Transverse colon (tissue), 4 donors: ENCODE measurements around the gene DGKD. TPM values are rescaled to one million over a fixed set of nuclear protein-coding genes. Genes with fewer than 3 reads are reported as not detected.

Source experiments
- DNase-seq: peaks from one replicate; pipeline ENCODE4 v3.0.0-alpha.2; 2019
- H3K27ac ChIP-seq, 4 donors: fragments of 200-600 bp; sonication (generic); 2 replicates each; pipeline ENCODE4 v1.5.1; 2016 to 2018; ENCODE audit warnings: inconsistent platforms in 4 of 4
- H3K27me3 ChIP-seq: fragments of 200-600 bp; sonication (generic); 2 replicates; pipeline ENCODE4 v1.5.1; 2017; ENCODE audit warnings: inconsistent platforms
- H3K36me3 ChIP-seq, 4 donors: fragments of 200-600 bp; sonication (generic); 2 replicates each; pipeline ENCODE4 v1.5.1; 2017 to 2019; ENCODE audit warnings: inconsistent platforms in 4 of 4
- H3K4me1 ChIP-seq, 4 donors: fragments of 200-600 bp; sonication (generic); 2 replicates each; pipeline ENCODE4 v1.5.1; 2017 to 2020; ENCODE audit warnings: inconsistent platforms in 4 of 4
- H3K4me3 ChIP-seq, 4 donors: fragments of 200-600 bp; sonication (generic); 1 replicate in 1 of 4; 2 replicates in 3 of 4; pipeline versions ENCODE4 v1.5.1 to v1.6.1; 2017 to 2019; ENCODE audit warnings: inconsistent platforms in 4 of 4
- H3K9me3 ChIP-seq, 2 donors: fragments of 200-600 bp; sonication (generic); 2 replicates each; pipeline ENCODE4 v1.5.1; 2017 to 2019; ENCODE audit warnings: inconsistent platforms in 2 of 2
- CTCF ChIP-seq, 5 experiments: fragments of 200-600 bp in 3 of 5; fragments of 450-650 bp in 2 of 5; sonication (generic) in 3 of 5; IDR thresholded peaks; 1 replicate in 2 of 5; 2 replicates in 3 of 5; pipeline ENCODE4 v1.5.1; 2016 to 2017; ENCODE audit warnings: antibody characterized with exemption in 5 of 5, inconsistent platforms in 3 of 5, mild to moderate bottlenecking in 2 of 5, moderate library complexity in 1 of 5
- EP300 ChIP-seq: sonication (generic); formaldehyde crosslinking; IDR thresholded peaks from one replicate; pipeline ENCODE4 v1.6.1; 2017; ENCODE audit warnings: antibody characterized with exemption, low read depth
- POLR2A ChIP-seq: fragments of 450-650 bp; IDR thresholded peaks from one replicate; pipeline ENCODE4 v1.6.1; 2016; ENCODE audit warnings: antibody characterized with exemption, mild to moderate bottlenecking, moderate library complexity
- POLR2AphosphoS5 ChIP-seq, 3 donors: sonication (generic); formaldehyde crosslinking; IDR thresholded peaks; one replicate each; pipeline ENCODE4 v1.6.1; 2016; ENCODE audit warnings: antibody characterized with exemption in 3 of 3
- WGBS, 2 donors: methylation state at CpG; one replicate each; pipeline ENCODE4 v1.1.5; 2018; ENCODE audit warnings: low coverage in 1 of 2; 5-methylcytosine and 5-hydroxymethylcytosine counted together
- in situ Hi-C, 4 donors: fragments of 200-750 bp; cut with MboI; loops; one replicate each; pipeline versions ENCODE4 v1.15.0 to v1.15.1; 2017; ENCODE audit warnings: low sequenced_read_pairs in 3 of 4, low pct_ligation_motif_present in 1 of 4, low pct_unique_long_range_greater_than_20kb in 1 of 4
- intact Hi-C: fragments of 100-400 bp; cut with DNase I; formaldehyde crosslinking; loops from one replicate; pipeline ENCODE4 v1.15.1; 2023; ENCODE audit warnings: low total_unique reads
- total RNA-seq, 4 donors: library from RNA; depleted of rRNA; stranded (reverse); fragments of >200 nt; gene quantifications; one replicate each; pipeline ENCODE4 v1.1.0, GENCODE V29; 2016

Gene DGKD
- total RNA-seq, 4 donors from 2014 or later = 55.7 to 166 (median 91.5) TPM

- Histone ChIP-seq H3K4me1 (peaks cover 0 to 35% (median 7%) of the 10 kb centered on the region in 4 donors), H3K36me3 (no peaks in the 10 kb centered on the region), H3K27me3 (no peaks in the 10 kb centered on the region), H3K27ac (peak overlapping the region in 1 of 4 donors; percentile 21), H3K9me3 (no peaks in the 10 kb centered on the region), H3K4me3 (no peak overlapping the region)
- intact Hi-C loops = no loop called here
- in situ Hi-C loops = loop anchor here in 1 of 4 donors (25.0 kb wide), 1 partner anchor 143 kb away; no protein-coding TSS in a partner anchor
- WGBS, 2 donors = 43 to 52% methylated on average over 4 of the region's 4 CpGs
- no peak for DNase-seq
- TF ChIP-seq POLR2AphosphoS5 (IDR thresholded peaks at IDR 0.05) = no peak
- TF ChIP-seq EP300 = no peak
- TF ChIP-seq POLR2A = no peak
- TF ChIP-seq CTCF (IDR thresholded peaks at IDR 0.05) = no peak
These were observed 75.8 kb downstream of the DGKD start for GRCh38 chr2:233430081-233430480.

GRCh38 chr2:233430651-233431050 is 76.4 kb downstream of the DGKD start:
- TF ChIP-seq POLR2AphosphoS5 (IDR thresholded peaks at IDR 0.05) = no peak
- Histone ChIP-seq H3K4me1 (peaks cover 0 to 29% (median 5%) of the 10 kb centered on the region in 4 donors), H3K9me3 (no peaks in the 10 kb centered on the region), H3K27ac (no peak overlapping the region), H3K27me3 (no peaks in the 10 kb centered on the region), H3K36me3 (no peaks in the 10 kb centered on the region), H3K4me3 (no peak overlapping the region)
- 90 to 95% methylated on average over 1 of the region's 1 CpG for WGBS, 2 donors
- intact Hi-C loops (no loop called here), in situ Hi-C loops (loop anchor here in 1 of 4 donors (25.0 kb wide), 1 partner anchor 143 kb away; no protein-coding TSS in a partner anchor)
- no peak for DNase-seq

GRCh38 chr2:233433029-233433428 is 78.7 kb downstream of the DGKD start:
- H3K27ac ChIP-seq = no peak overlapping the region
- intact Hi-C loops = no loop called here
- WGBS, 2 donors = 96 to 100% methylated on average over 2 of the region's 2 CpGs
- in situ Hi-C loops = loop anchor here in 1 of 4 donors (25.0 kb wide), 1 partner anchor 146 kb away; no protein-coding TSS in a partner anchor
- peaks cover 0 to 8% (median 2%) of the 10 kb centered on the region in 4 donors for H3K36me3 ChIP-seq
- no peaks in the 10 kb centered on the region for H3K9me3 ChIP-seq
- H3K4me3 ChIP-seq = no peak overlapping the region
- no peak for DNase-seq
- no peaks in the 10 kb centered on the region for H3K27me3 ChIP-seq
- TF ChIP-seq EP300 = no peak
- TF ChIP-seq POLR2AphosphoS5 (IDR thresholded peaks at IDR 0.05) = no peak
- no peak for TF ChIP-seq CTCF (IDR thresholded peaks at IDR 0.05)
- no peak for TF ChIP-seq POLR2A
- H3K4me1 ChIP-seq = peaks cover 0 to 27% (median 5%) of the 10 kb centered on the region in 4 donors

GRCh38 chr2:233433794-233434193 is 79.5 kb downstream of the DGKD start:
- TF ChIP-seq POLR2A (no peak), EP300 (no peak), CTCF (IDR thresholded peaks at IDR 0.05) (no peak)
- WGBS, 2 donors = 80 to 83% methylated on average over 1 of the region's 1 CpG
- Histone ChIP-seq H3K27ac (no peak overlapping the region), H3K4me3 (no peak overlapping the region), H3K36me3 (peaks cover 0 to 13% (median 4%) of the 10 kb centered on the region in 4 donors), H3K9me3 (no peaks in the 10 kb centered on the region), H3K27me3 (no peaks in the 10 kb centered on the region), H3K4me1 (peaks cover 0 to 27% (median 5%) of the 10 kb centered on the region in 4 donors)
- DNase-seq = no peak
- in situ Hi-C loops = loop anchor here in 1 of 4 donors (25.0 kb wide), 1 partner anchor 146 kb away; no protein-coding TSS in a partner anchor
- intact Hi-C loops = no loop called here
